SH-SY5Y (cell line): ENCODE measurements around the gene ZNF334.

Source experiments
- GATA2 ChIP-seq: IDR thresholded peaks from 2 replicates; pipeline ENCODE4 v1.6.1; 2011; ENCODE audit warnings: mild to moderate bottlenecking, low read depth, low read length
- GATA3 ChIP-seq: IDR thresholded peaks from 2 replicates; pipeline ENCODE4 v1.6.1; 2011; ENCODE audit warnings: low read depth, mild to moderate bottlenecking, low read length, moderate library complexity

ZNF334 gene

GRCh38 chr20:46512943-46513844, at the start of gene ZNF334:
Gene ZNF334 (minus strand): TSS chr20:46513559. CDS start chr20:46512102, 1,457 bp downstream.
- TF ChIP-seq GATA2 = no peak
- TF ChIP-seq GATA3 = no peak

GRCh38 chr20:46562373-46563169, 49.2 kb upstream of the ZNF334 start:
- no peak for TF ChIP-seq GATA2
- no peak for TF ChIP-seq GATA3

DNA sequence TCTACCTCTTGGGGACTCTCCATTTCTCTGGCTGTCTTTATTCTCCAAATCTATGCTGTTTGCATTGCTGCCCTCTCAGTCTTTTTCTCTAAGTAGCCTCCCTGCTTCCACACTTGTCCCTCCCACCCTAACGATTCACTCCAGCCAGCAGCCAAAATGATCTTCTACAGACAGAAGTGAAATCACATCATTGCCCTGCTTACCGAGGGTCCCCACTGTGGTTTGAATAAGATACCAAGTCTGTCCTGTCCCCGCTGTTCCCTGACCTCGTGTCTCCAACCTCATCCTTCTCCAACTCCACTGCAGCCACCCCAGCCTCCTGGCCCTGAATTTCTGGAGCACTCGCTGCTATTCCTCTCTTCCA, 48.6 kb upstream of the ZNF334 start:
- TF ChIP-seq GATA2 (no peak), GATA3 (no peak)

DNA sequence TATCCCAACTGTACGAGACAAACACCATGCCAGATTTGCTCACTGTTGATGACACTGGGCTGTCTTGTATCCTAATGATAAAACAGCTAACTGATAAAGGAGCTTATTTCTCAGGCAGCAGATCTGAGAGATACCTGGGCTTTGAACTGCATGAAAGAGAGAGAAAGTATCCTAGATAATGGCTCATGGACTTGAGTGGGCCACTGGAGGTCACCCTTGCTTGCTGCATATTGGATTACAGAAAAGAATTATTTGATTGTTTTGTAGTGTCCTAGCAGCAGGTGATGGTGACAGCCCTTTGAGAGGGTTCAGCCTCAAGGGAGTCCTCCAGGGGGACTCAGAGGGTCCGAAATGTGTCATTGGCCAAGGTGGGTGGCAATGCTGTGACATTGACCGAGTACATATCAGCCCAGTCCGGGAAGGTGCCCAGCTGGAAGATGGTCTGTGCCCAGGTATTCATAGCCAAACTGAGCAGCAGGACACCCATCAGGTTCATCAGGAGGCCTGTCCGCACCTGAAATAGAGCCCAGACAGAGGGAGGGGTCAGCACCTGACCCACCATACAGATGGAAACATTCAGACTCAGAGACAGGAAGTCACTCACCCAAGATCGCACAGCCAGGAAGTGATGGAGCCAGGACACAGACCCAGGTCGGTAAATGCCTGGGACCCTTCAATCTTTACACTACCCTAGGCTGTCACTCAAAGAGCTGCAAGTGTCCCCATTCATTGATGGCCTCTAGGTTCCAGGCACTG, 46.5 kb upstream of the ZNF334 start:
- no peak for TF ChIP-seq GATA2
- TF ChIP-seq GATA3 = no peak

DNA sequence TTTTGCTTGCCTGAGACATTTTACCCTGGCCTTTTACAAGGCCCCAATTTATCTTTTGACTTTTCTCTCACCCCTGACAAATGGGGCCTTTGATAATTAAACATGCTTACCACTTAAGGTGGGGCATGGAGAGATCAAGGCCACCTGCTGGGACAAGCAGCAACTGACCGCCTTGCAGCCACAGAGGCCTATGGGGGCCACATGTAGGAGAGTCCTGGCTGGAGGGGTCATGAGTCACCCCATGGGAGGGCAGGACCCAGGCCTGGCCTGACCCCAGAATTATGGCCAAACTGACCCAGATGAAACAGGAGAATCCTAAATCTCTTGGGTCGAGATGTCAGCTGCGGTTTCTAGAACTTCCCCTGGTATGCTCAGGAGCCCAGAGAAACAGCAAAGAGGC, 45.6 kb upstream of the ZNF334 start:
- TF ChIP-seq GATA2 (no peak), GATA3 (no peak)

DNA sequence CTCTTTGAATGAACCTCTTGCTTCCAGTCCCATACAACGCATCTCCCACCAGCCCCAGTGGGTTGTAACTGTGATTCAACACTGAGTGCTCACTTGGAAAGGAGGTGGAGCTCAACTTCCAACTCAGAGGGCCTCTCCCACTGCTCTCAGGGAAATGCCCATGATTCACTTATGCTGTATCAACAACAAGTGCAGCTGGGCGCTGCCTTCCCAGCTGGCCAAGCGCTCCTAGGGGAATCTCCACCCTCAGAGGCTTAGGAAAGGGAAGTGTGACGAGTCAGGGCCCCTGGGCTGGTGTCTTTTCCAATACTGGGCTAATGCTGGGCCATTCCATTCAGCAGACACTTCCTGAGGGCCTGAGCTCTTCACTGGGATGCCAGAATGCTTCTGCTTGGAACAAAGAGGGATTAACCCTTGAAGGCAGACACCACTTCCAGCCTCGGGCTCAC, 45.2 kb upstream of the ZNF334 start:
- TF ChIP-seq GATA2 (no peak), GATA3 (no peak)

GRCh38 chr20:46557231-46557956, 44.0 kb upstream of the ZNF334 start:
- TF ChIP-seq GATA3 (no peak), GATA2 (no peak)

GRCh38 chr20:46555370-46555956, 42.1 kb upstream of the ZNF334 start:
- TF ChIP-seq GATA3 = no peak
- TF ChIP-seq GATA2 = no peak

DNA sequence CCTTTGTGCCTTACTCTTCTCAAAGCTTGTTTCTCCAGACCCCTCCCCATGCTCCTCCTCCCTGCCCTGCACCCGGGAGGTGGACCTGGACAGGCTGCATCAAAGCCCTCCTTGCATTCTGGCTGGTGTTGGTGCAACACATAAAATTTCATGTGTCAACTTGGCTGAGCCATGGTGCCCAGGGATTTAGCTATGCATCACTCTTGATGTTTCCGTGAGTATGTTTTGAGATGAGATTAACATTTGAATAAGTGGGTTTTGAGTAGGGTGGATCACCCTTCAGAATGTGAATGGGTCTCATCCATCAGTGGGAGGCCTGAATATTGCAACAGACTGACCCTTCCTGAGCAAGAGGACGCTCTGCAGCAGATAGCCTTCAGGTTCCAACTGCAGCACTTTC, 41.5 kb upstream of the ZNF334 start:
- TF ChIP-seq GATA3 (no peak), GATA2 (no peak)

DNA sequence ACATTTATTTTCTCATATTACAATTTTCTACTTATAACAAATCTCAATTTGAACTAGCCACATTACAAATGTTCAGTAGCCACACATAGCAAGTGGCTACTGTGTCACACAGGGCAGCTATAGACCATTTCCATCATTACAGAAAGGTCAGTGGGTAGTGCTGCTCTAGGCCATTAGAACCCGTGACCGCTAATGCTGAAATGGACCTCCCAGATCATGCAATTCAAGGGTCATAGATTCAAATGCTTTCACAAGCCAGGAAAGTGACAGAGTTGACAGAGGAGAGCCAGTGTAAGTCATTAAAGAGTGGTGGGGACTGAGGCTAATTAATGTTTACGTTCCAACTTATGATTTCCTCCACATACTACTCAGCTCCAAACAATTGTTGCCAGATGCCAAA, 40.6 kb upstream of the ZNF334 start:
- TF ChIP-seq GATA2 (no peak), GATA3 (no peak)

- TF ChIP-seq GATA2 (no peak), GATA3 (no peak)
Observed at GRCh38 chr20:46552460-46553420, 39.4 kb upstream of the ZNF334 start.

- no peak for TF ChIP-seq GATA2
- no peak for TF ChIP-seq GATA3
Observed at GRCh38 chr20:46551522-46552381, 38.4 kb upstream of the ZNF334 start.
